ENCODE measurements around the gene ZNF280D.

ZNF280D gene

GRCh38 chr15:56754772-56755370, 21.6 kb upstream of the ZNF280D start:
- H3K4me3 ChIP-seq (ENCODE audit: low read depth, low read length) = no peak overlapping the region
- no peak for TF ChIP-seq CTCF (IDR thresholded peaks at IDR 0.05; ENCODE audit: low read depth, low read length, missing control alignments)
- DNase-seq (ENCODE audit: low read depth) = no peak
- in situ Hi-C loops (cut with HindIII; ENCODE audit: low sequenced_read_pairs) = no loop called here

DNA sequence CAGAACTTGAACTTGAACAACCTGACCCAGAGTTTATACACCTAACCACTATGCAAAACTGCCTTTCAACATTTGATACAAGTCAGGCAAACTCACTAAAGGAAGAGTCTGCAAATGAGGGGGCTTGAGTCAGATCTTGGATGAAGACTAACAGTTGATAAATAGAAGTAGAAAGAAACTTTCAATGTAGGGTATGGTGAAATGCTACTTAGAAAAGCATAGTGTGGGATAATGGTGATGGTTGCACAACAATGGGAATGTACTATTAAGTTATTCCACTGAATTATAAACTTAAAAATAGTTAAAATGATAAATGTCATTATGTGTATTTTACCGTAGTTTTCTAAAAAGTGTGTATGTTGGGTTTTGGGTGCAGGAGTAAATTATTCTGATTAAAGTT, 19.7 kb upstream of the ZNF280D start:
- no peak for DNase-seq (ENCODE audit: low read depth)
- in situ Hi-C loops (cut with HindIII; ENCODE audit: low sequenced_read_pairs) = no loop called here
- H3K4me3 ChIP-seq (ENCODE audit: low read depth, low read length) = no peak overlapping the region
- no peak for TF ChIP-seq CTCF (IDR thresholded peaks at IDR 0.05; ENCODE audit: low read depth, low read length, missing control alignments)

DNA sequence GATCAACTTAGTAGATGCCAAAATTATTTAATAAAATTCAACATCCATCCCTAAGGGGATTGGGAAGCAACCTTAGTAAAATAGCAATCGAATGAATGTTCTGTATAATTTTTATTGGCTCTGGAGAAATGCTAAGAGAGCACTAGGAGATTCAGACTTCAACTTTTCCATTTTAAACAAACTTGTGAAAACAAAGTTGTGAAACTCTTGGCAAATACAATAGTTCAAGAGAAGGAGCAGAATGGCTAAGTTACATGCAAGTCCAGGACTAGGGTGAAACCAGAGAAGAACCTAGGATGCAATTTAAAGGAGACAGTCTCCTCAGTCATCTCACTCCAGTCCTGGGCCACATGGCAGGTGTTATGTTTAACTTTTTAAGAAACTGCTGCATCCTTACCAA, 16.7 kb upstream of the ZNF280D start:
- in situ Hi-C loops (cut with HindIII; ENCODE audit: low sequenced_read_pairs) = no loop called here

GRCh38 chr15:56744701-56745683, 11.7 kb upstream of the ZNF280D start:
- DNase-seq (ENCODE audit: low read depth) = no peak
- in situ Hi-C loops (cut with HindIII; ENCODE audit: low sequenced_read_pairs) = no loop called here
- TF ChIP-seq CTCF (IDR thresholded peaks at IDR 0.05; ENCODE audit: low read depth, low read length, missing control alignments) = no peak
- no peak overlapping the region for H3K4me3 ChIP-seq (ENCODE audit: low read depth, low read length)

More for the DNA sequence above, 16.7 kb upstream of the ZNF280D start:
- TF ChIP-seq CTCF (IDR thresholded peaks at IDR 0.05; ENCODE audit: low read depth, low read length, missing control alignments) = no peak
- DNase-seq (ENCODE audit: low read depth) = no peak
- no peak overlapping the region for H3K4me3 ChIP-seq (ENCODE audit: low read depth, low read length)

GRCh38 chr15:56741541-56741940, 8.2 kb upstream of the ZNF280D start:
- DNase-seq (ENCODE audit: low read depth) = no peak
- in situ Hi-C loops (cut with HindIII; ENCODE audit: low sequenced_read_pairs) = no loop called here
- H3K4me3 ChIP-seq (ENCODE audit: low read depth, low read length) = no peak overlapping the region
- TF ChIP-seq CTCF (IDR thresholded peaks at IDR 0.05; ENCODE audit: low read depth, low read length, missing control alignments) = no peak

GRCh38 chr15:56739964-56740640, 6.8 kb upstream of the ZNF280D start:
- in situ Hi-C loops (cut with HindIII; ENCODE audit: low sequenced_read_pairs) = no loop called here
- no peak for TF ChIP-seq CTCF (IDR thresholded peaks at IDR 0.05; ENCODE audit: low read depth, low read length, missing control alignments)
- H3K4me3 ChIP-seq (ENCODE audit: low read depth, low read length) = no peak overlapping the region
- DNase-seq (ENCODE audit: low read depth) = no peak
